Panc1 (cell line): Measurements from ENCODE around the gene PDE3A.
A peak's percentile ranks its signal among the peaks of the same experiment; 100 is the strongest.

Source experiments
- CTCF ChIP-seq: fragments of 450-650 bp; IDR thresholded peaks from 2 replicates; pipeline ENCODE4 v1.5.1; 2017; ENCODE audit warnings: mild to moderate bottlenecking
- REST ChIP-seq, 2 experiments: IDR thresholded peaks; 2 replicates each; pipeline ENCODE4 v1.6.1; 2011 to 2012; ENCODE audit warnings: low read depth in 2 of 2, control low read depth in 1 of 2, low read length in 1 of 2, mild to moderate bottlenecking in 1 of 2, moderate library complexity in 1 of 2; ENCODE audit not compliant: insufficient read depth in 1 of 2
- TCF7L2 ChIP-seq: IDR thresholded peaks from 2 replicates; pipeline ENCODE4 v1.6.1; 2011; ENCODE audit warnings: mild to moderate bottlenecking, low read depth, low read length, inconsistent platforms

GRCh38 chr12:20376984-20377383 lies 8.6 kb downstream of the PDE3A start:
- TF ChIP-seq CTCF: peak; percentile 23; the same call in 1 of the 2 replicates
- no peak for TF ChIP-seq REST (IDR thresholded peaks at IDR 0.05; ENCODE audit: insufficient read depth in 1 of 2, low read depth in 2 of 2, low read length in 1 of 2)
- no peak for TF ChIP-seq TCF7L2
